GM19043 (cell line): ENCODE data around the gene WBP4.
"Not testable (repeated sequence)": the region's sequence is repeated elsewhere in the genome, so short reads cannot be mapped to it uniquely, and the experiment has no call there.

Source experiments
- ATAC-seq: cut with Tn5 transposase; IDR thresholded peaks from one replicate; pipeline ENCODE4 v1.9.1; 2021; ENCODE audit warnings: low read depth; ENCODE audit not compliant: unreplicated experiment

WBP4 gene

DNA sequence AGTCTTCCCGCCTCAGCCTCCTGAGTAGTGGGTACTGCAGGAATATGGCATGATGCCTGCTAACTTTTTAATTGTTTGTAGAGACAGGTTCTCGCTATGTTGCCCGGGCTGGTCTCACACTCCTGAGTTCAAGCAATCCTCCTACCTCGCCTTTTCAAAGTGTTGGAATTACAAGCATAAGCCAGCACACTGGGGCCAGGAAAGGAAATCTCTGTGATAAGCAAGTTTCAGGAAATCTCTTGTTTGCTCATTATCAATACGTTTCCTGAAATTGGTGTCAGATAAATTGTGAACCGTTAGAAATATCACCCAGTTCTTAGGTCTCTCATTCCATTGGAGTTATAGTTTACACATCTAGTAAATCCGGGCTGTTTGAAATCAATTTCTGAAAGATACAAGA lies 14.2 kb downstream of the WBP4 start:
- ATAC-seq: no peak

- no peak for ATAC-seq
These were observed 16.2 kb downstream of the WBP4 start for GRCh38 chr13:41077475-41077874.

DNA sequence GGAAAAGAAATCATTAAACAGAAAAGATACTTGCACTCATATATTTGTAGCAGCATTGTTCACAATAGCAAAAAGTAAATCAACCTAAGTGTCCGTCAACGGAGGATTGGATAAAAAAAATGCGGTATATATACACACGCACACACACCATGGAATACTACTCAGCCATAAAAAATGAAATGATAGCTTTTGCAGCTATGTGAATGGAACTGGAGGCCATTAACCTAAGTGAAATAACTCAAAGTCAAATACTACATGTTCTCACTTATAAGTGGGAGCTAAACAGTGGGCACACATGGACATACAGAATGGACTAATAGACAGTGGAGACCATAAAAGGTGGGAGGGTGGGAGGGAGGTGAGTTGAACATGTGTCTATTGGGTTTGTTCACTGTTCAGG lies 18.4 kb downstream of the WBP4 start:
- ATAC-seq: no peak

GRCh38 chr13:41085961-41086585 lies 24.8 kb downstream of the WBP4 start:
- ATAC-seq: no peak

DNA sequence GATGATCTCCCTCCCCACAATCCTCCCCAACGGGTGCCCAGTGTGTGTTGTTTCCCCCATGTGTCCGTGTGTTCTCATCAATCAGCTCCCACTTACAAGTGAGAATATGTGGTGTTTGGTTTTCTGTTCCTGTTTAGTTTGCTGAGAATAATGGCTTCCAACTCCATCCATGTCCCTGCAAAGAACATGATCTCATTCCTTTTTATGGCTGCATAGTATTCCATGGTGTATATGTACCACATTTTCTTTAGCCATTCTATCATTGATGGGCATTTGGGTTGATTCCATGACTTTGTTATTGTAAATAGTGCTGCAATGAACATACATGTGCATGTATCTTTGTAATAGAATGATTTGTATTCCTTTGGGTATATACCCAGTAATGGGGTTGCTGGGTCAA lies 34.4 kb downstream of the WBP4 start:
- ATAC-seq: not testable (repeated sequence)

DNA sequence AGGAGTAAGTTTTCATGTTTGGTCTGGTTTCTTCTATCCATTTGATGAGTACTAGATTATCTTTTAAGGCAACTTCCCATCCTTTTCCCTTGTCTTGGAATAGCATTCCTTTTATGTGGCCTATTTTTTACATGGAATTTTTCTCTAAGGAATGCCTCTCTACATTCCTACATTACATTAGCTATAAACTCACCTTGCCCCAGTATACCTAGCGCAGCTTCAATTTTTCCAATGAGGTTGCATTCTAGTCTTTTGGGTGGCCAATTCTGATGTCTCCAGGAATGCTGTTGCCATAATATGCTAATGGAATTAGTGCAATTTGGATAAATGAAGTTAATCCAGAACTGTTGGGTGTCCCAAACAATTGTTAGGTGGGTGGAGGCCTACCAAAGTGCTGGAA lies 37.5 kb downstream of the WBP4 start:
- no peak for ATAC-seq

- ATAC-seq: no peak
These were observed 38.7 kb downstream of the WBP4 start for GRCh38 chr13:41099986-41100385.

DNA sequence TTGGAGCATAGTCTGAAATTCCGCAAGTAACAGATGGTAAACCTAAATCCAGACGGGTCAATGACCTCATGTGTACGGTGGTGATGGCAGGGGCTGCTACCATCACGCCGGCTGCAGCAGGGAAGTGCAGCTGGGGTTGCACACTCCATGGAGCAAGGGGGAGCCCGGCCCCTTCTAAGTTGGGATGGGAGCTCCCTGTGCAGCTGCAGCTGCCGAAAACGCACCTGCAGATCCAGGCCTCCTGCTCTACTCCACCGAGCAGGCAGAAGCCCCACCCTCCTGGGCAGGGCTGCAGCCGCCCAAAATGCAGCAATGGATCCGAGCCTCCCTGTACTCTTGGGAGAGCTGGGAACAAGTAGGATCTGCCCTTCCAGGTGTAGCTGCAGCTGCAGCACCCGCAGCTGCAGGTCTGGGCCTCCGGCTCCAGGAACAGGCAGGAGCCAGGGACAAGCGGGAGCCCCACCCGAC lies 45.8 kb downstream of the WBP4 start:
- no peak for ATAC-seq

GRCh38 chr13:41107584-41108014 lies 46.3 kb downstream of the WBP4 start:
- ATAC-seq: no peak

- ATAC-seq: no peak
These were observed 50.1 kb downstream of the WBP4 start for GRCh38 chr13:41111454-41111853.

GRCh38 chr13:41117869-41118268 lies 56.6 kb downstream of the WBP4 start:
- ATAC-seq: no peak

DNA sequence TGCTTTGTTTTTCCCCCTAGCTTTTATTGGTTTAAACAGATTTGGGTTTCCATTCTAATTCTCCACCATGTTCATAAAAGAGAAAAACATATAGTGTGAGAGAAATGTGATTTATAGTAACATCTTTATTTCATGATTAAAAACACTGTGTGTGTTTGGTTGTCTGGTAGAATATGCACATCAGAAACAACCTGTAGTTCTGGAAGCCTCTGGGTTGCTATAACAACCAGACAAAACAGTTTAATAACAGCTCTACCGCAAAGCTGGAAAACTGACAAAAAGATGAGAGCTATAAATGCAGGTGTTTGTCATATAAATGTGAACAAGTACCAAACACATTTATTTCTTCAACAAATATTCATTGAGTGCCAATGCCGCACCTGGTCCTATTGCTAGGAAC lies 61.5 kb downstream of the WBP4 start:
- ATAC-seq: no peak

DNA sequence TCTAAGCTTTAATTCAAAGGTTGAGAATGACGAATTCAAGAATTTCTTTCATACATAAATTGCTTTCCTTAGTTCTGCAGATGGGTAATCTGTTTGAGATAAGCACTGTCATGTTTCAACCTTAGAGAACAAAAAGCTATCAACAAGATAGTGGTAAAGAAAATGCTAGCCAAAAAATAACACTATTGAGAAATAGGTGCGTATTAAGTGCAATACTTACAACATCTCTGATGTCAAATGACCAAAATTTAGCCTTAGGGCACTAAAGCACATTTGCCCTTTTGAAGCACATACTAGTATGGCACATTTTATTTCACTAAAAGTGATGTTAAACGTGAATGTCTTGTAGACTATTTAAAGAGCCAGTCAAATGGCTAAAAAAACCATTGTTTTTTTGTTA lies 66.4 kb downstream of the WBP4 start:
- no peak for ATAC-seq

DNA sequence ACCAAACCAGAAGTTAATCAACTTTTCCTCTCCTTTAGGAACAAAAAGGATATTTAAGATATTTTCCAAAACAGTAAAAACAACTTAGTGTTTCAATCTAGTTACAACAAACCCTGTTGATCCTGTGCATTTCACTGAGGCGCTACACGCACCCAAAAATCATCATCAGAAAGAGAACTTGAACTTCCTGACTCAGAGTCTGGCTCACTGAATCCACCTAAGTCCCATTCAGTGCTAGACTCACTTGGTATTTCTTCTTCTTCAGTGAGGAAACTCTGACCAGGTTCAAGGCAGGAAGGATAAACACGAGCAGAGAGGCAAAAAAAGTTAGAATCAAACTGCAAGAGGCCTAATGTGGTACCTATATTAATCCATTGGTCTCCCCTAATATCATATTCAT lies 69.0 kb downstream of the WBP4 start:
- ATAC-seq: no peak

DNA sequence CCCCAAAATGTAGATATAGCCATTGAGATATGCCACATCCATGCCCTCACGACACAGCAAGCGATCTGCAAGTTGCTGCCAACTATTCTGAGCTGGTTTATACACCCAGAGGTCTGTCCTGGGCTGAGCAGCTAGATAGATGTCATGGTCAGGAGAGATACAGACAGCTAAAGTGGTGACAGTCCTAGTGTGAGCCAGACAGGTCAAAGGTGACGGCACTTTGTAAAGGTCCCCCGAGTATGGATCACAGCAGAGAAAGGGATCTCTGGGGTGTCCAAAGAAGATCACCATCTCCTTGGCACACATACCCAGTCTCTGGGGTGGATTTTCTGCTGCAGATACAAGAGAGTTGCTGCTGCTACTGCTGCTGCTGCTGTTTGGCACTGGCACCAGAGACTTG lies 69.9 kb downstream of the WBP4 start:
- ATAC-seq: not testable (repeated sequence)

GRCh38 chr13:41131660-41132511 lies 70.6 kb downstream of the WBP4 start:
- ATAC-seq: peak; percentile 4

- ATAC-seq: peak; percentile 96
These were observed 71.3 kb downstream of the WBP4 start, which contains the start of gene KBTBD6 for GRCh38 chr13:41132512-41133152. TSS of gene KBTBD6 (minus strand) at chr13:41132802. CDS start at chr13:41132511, 291 bp downstream.
